Neural progenitor cell (in vitro differentiated cells): ENCODE data around the gene KRTAP27-1.

Source experiments
- CTCF ChIP-seq: fragments of 200-600 bp; sonication (generic); IDR thresholded peaks from 2 replicates; pipeline ENCODE4 v1.5.1; 2017; ENCODE audit warnings: antibody characterized with exemption, mild to moderate bottlenecking
- EZH2 ChIP-seq: fragments of 200-600 bp; sonication (generic); IDR thresholded peaks from 2 replicates; pipeline ENCODE4 v1.6.1; 2017; ENCODE audit warnings: antibody characterized with exemption, mild to moderate bottlenecking, moderate library complexity
- EZH2phosphoT487 ChIP-seq: fragments of 200-600 bp; sonication (generic); IDR thresholded peaks from 2 replicates; pipeline ENCODE4 v1.6.1; 2017; ENCODE audit warnings: antibody characterized with exemption

GRCh38 chr21:30320215-30320614 is 17.3 kb downstream of the KRTAP27-1 start, which contains the start of gene KRTAP26-1:
- TF ChIP-seq CTCF (no peak), EZH2phosphoT487 (no peak), EZH2 (no peak)
